Measurements from ENCODE around the gene ECHDC3. TPM values are rescaled to one million over a fixed set of nuclear protein-coding genes. Genes with fewer than 3 reads are reported as not detected.

ECHDC3 gene
- total RNA-seq, 4 donors from 2014 or later, result 22.4 to 85.4 (median 69.1) TPM

DNA sequence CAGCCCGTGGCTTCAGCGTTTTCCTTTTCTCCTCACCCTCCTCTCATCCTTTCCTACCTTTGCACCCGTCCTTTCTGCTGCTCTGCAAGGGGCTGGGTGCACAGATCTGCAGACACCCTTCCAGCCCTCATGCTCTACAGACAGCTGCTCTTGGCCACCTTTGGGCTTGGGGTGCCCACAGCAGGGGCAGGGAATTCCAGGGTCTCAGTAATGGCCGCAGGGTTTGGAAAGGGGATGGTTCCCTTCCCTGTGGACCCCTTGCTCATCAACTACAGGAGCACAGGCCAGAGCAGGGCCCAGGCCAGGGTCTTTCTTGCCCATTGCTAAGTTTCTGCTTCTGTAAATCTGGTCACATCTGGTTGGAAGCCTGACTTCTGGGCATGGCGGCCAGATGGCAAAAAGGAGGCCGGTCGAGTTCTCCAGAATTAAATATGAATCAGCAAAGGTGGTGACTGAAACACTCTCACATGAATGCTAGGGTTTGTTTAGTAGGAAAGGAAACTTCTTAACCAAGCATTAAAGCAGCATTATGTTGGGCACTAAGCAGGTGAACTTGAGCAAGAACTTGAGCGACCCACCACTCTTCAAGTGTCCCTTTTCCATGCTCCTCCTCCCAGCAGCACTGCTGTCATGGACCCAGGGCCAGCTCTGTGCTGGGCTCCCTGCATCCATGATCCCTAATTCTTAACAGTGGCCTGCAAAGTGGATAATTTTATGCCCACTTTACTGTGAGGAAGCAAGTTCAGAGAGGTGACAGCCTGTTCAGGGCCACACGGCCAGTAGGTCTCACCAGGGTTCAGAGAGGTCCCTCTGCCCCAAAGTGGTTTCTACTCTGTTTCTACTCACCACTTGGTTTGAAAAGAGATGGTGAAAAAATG, 1.5 kb downstream of the ECHDC3 start:
- H3K4me1 ChIP-seq, result peaks cover 5 to 17% of the 10 kb centered on the region in 2 donors
- no peak overlapping the region for H3K27ac ChIP-seq
- intact Hi-C loops (cut with DNase I), result no loop called here
- no peak for DNase-seq
- H3K4me3 ChIP-seq (replicated peaks in 1 of 3), result no peak overlapping the region
- H3K36me3 ChIP-seq, result peaks cover 0 to under 1% of the 10 kb centered on the region in 2 donors
- no peaks in the 10 kb centered on the region for H3K27me3 ChIP-seq
- no peak for TF ChIP-seq POLR2A (IDR thresholded peaks at IDR 0.05)
- TF ChIP-seq, protein P1, sequence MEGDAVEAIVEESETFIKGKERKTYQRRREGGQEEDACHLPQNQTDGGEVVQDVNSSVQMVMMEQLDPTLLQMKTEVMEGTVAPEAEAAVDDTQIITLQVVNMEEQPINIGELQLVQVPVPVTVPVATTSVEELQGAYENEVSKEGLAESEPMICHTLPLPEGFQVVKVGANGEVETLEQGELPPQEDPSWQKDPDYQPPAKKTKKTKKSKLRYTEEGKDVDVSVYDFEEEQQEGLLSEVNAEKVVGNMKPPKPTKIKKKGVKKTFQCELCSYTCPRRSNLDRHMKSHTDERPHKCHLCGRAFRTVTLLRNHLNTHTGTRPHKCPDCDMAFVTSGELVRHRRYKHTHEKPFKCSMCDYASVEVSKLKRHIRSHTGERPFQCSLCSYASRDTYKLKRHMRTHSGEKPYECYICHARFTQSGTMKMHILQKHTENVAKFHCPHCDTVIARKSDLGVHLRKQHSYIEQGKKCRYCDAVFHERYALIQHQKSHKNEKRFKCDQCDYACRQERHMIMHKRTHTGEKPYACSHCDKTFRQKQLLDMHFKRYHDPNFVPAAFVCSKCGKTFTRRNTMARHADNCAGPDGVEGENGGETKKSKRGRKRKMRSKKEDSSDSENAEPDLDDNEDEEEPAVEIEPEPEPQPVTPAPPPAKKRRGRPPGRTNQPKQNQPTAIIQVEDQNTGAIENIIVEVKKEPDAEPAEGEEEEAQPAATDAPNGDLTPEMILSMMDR (IDR thresholded peaks at IDR 0.05), result no peak
- no peaks in the 10 kb centered on the region for H3K9me3 ChIP-seq
- 84 to 85% methylated on average over 9 of the region's 9 CpGs for WGBS, 2 donors

DNA sequence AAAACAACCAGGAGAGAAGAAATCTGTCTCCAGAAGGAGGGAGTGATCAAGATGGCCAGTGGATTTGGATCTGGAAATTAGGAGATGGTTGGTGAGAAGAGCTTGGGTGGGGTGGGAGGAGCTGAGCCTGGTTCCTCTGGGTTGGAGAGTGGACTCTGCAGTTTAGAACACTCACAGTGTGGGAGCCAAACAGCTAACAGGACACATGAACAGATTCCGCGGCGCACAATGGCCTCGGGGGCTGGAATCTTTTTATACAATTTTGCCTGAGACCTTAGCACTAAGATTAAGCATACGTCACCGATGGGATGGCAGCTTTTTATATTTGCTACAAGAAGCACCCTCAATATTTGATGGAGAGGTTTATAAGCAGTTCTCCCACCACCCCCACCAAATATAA, 2.9 kb downstream of the ECHDC3 start:
- 80 to 81% methylated on average over 6 of the region's 6 CpGs for WGBS, 2 donors
- peaks cover 0 to 4% of the 10 kb centered on the region in 2 donors for H3K36me3 ChIP-seq
- intact Hi-C loops (cut with DNase I), result no loop called here
- H3K9me3 ChIP-seq, result no peaks in the 10 kb centered on the region
- TF ChIP-seq, protein P1 (IDR thresholded peaks at IDR 0.05), result no peak
- TF ChIP-seq POLR2A (IDR thresholded peaks at IDR 0.05), result no peak
- H3K27me3 ChIP-seq, result no peaks in the 10 kb centered on the region
- H3K4me3 ChIP-seq (replicated peaks in 1 of 3), result no peak overlapping the region
- H3K27ac ChIP-seq, result no peak overlapping the region
- peaks cover 5 to 17% of the 10 kb centered on the region in 2 donors for H3K4me1 ChIP-seq
- no peak for DNase-seq

DNA sequence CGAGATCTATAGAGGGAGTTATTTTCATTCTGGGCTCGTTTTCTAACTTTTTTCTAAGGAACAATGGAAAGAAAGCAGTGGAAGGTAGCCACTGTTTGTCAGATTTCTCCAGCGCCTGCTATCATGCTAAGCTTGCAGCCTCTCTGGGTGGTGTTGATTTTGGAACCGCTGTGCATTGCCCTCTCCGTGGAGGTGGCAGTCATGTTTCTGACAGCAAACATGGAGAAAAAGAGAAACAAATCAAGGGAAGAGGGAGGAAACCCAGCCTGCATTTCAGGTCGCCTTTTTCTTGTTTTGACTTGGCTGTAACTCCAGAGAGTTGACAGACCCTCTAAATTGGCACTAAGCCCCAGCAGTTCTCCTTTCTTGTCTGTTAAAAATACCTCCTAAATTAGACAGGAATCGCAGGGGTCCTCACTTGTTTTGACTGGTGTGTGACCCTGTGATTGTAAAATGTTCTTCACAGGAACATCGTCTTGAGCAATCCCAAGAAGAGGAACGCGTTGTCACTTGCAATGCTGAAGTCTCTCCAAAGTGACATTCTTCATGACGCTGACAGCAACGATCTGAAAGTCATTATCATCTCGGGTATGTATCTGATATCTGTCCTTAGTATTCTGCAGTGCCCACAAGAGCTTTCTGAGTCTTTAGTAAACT, 4.8 kb downstream of the ECHDC3 start:
- Histone ChIP-seq H3K9me3 (no peaks in the 10 kb centered on the region), H3K36me3 (peaks cover 0 to 4% of the 10 kb centered on the region in 2 donors), H3K27ac (no peak overlapping the region), H3K4me1 (peaks cover 0 to 11% of the 10 kb centered on the region in 2 donors), H3K27me3 (no peaks in the 10 kb centered on the region), H3K4me3 (replicated peaks in 1 of 3) (no peak overlapping the region)
- no peak for TF ChIP-seq POLR2A (IDR thresholded peaks at IDR 0.05)
- TF ChIP-seq, protein P1 (IDR thresholded peaks at IDR 0.05), result no peak
- WGBS, 2 donors, result 54 to 57% methylated on average over 13 of the region's 13 CpGs
- intact Hi-C loops (cut with DNase I), result no loop called here
- DNase-seq, result no peak

DNA sequence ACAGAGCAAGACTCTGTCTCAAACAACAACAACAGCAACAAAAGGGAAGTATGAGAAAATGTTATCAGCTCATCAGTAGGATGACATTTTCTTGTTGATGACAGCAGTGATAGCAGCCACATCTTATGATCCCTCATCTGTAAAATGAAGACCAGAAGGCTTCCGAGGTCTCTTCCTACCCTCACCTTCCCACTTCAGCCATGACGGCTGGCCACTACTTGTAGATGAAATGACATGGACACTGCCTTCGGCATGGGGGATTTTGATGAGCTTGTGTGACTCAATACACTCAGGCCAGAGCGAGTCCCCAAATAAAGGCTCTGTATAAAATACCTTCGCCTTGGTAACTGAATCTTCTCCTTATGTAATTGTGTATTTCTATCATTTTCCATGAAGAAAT, 6.7 kb downstream of the ECHDC3 start:
- Histone ChIP-seq H3K9me3 (no peaks in the 10 kb centered on the region), H3K27me3 (no peaks in the 10 kb centered on the region), H3K36me3 (peaks cover 0 to 4% of the 10 kb centered on the region in 2 donors), H3K27ac (no peak overlapping the region), H3K4me3 (replicated peaks in 1 of 3) (no peak overlapping the region), H3K4me1 (no peaks in the 10 kb centered on the region)
- intact Hi-C loops (cut with DNase I), result no loop called here
- no peak for TF ChIP-seq POLR2A (IDR thresholded peaks at IDR 0.05)
- TF ChIP-seq, protein P1 (IDR thresholded peaks at IDR 0.05), result no peak
- DNase-seq, result no peak
- WGBS, 2 donors, result 78% methylated on average over 5 of the region's 5 CpGs

DNA sequence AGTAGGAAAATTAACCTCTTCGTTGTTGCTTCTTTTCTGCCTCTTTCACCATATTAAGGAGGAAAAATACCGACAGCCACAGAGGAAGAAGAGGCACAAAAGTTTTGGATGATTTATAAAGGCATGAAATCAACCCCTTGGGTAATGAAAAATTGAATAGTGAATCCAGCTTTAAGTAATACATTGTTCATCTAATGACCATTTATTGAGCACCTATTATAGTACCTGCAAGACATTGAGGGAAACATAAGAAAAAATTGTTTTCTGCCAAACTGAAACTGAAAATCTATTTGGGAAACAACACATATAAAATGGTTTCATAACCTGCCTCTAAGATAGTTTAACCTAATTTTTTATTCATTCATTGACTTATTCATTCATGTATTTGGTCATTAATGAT, 8.2 kb downstream of the ECHDC3 start:
- DNase-seq, result no peak
- no peak overlapping the region for H3K4me3 ChIP-seq (replicated peaks in 1 of 3)
- peaks cover 0 to 4% of the 10 kb centered on the region in 2 donors for H3K36me3 ChIP-seq
- intact Hi-C loops (cut with DNase I), result loop anchor here (10.0 kb wide), 1 partner anchor 236 kb away; no protein-coding TSS in a partner anchor
- no peak for TF ChIP-seq POLR2A (IDR thresholded peaks at IDR 0.05)
- TF ChIP-seq, protein P1 (IDR thresholded peaks at IDR 0.05), result no peak
- no peaks in the 10 kb centered on the region for H3K4me1 ChIP-seq
- H3K27me3 ChIP-seq, result no peaks in the 10 kb centered on the region
- 93 to 96% methylated on average over 2 of the region's 2 CpGs for WGBS, 2 donors
- H3K27ac ChIP-seq, result no peak overlapping the region
- no peaks in the 10 kb centered on the region for H3K9me3 ChIP-seq
